Nephron progenitor cell (in vitro differentiated cells): ENCODE results near the gene LARP4B.

Experiments
- DNase-seq: peaks from one replicate; pipeline ENCODE4 v3.0.0; 2021
- H3K27ac Mint-ChIP-seq: 2 replicates; pipeline ENCODE4 v1.8.0; 2021; ENCODE audit warnings: mild to moderate bottlenecking, moderate library complexity, mixed read lengths
- H3K27me3 Mint-ChIP-seq: 2 replicates; pipeline ENCODE4 v1.8.0; 2021; ENCODE audit warnings: mild to moderate bottlenecking, low read depth, mixed read lengths; ENCODE audit not compliant: poor library complexity
- H3K36me3 Mint-ChIP-seq: 2 replicates; pipeline ENCODE4 v1.8.0; 2021; ENCODE audit warnings: low read depth, mixed read lengths
- H3K4me1 Mint-ChIP-seq: 2 replicates; pipeline ENCODE4 v1.8.0; 2021; ENCODE audit warnings: mixed read lengths
- H3K4me3 Mint-ChIP-seq: 2 replicates; pipeline ENCODE4 v1.8.0; 2021; ENCODE audit warnings: mild to moderate bottlenecking, moderate library complexity, mixed read lengths
- H3K9me3 Mint-ChIP-seq: 2 replicates; pipeline ENCODE4 v1.8.0; 2021; ENCODE audit warnings: mild to moderate bottlenecking, moderate library complexity, mixed read lengths
- TF ChIP-seq, protein P1 (sequence below): fragments of 200-600 bp; sonication (generic); IDR thresholded peaks from 2 replicates; pipeline ENCODE4 v1.5.0; 2021; ENCODE audit warnings: antibody characterized with exemption

The LARP4B gene

DNA sequence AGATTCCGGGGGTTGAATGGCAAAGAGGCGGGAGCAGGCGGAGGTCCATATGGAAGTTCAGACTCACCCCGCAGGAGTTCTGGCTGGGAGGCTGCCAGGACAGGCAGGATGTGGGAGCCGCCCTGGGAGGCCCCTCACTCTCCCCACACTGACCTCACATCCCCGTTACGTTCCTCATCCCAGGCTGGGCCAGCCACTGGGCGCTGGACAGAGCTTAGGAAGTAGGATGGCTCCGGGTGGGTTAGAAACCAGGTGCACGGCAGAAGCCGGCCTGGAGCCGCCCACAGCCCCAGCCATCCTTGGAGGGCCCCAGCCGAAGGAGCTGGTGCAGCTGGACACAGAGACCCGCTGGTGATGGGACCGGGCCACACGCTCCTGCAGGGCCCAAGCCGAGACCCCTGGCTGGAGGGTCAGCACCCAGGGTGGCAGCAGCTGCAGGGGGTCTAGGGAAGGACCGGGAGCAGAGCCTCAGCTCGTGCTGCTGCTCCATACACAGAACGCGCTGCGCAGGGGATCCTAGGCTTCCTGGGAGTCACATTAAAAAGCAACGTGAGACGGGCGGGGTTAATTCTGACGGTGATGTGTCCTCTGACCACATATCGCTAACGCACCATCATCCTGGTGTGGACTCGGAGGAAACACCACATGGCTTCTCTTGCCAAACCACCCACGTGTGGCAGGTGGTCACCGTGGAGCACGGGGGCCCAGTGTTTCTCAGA, 143.4 kb downstream of the LARP4B start:
- peaks cover 14% of the 10 kb centered on the region for H3K4me1 Mint-ChIP-seq

GRCh38 chr10:786633-787474, 144.7 kb downstream of the LARP4B start:
- H3K9me3 Mint-ChIP-seq = no peaks in the 10 kb centered on the region
- H3K27me3 Mint-ChIP-seq = peaks cover 24% of the 10 kb centered on the region
- H3K4me1 Mint-ChIP-seq = peaks cover 25% of the 10 kb centered on the region
- H3K4me3 Mint-ChIP-seq = no peak overlapping the region
- H3K36me3 Mint-ChIP-seq = no peaks in the 10 kb centered on the region
- TF ChIP-seq, protein P1, sequence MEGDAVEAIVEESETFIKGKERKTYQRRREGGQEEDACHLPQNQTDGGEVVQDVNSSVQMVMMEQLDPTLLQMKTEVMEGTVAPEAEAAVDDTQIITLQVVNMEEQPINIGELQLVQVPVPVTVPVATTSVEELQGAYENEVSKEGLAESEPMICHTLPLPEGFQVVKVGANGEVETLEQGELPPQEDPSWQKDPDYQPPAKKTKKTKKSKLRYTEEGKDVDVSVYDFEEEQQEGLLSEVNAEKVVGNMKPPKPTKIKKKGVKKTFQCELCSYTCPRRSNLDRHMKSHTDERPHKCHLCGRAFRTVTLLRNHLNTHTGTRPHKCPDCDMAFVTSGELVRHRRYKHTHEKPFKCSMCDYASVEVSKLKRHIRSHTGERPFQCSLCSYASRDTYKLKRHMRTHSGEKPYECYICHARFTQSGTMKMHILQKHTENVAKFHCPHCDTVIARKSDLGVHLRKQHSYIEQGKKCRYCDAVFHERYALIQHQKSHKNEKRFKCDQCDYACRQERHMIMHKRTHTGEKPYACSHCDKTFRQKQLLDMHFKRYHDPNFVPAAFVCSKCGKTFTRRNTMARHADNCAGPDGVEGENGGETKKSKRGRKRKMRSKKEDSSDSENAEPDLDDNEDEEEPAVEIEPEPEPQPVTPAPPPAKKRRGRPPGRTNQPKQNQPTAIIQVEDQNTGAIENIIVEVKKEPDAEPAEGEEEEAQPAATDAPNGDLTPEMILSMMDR = no peak
- DNase-seq = no peak
- peak overlapping the region; percentile 89 for H3K27ac Mint-ChIP-seq

More for the DNA sequence above, 143.4 kb downstream of the LARP4B start:
- Mint-ChIP-seq H3K9me3 (no peaks in the 10 kb centered on the region), H3K4me3 (no peak overlapping the region), H3K36me3 (no peaks in the 10 kb centered on the region), H3K27me3 (peaks cover 17% of the 10 kb centered on the region), H3K27ac (no peak overlapping the region)
- no peak for DNase-seq
- TF ChIP-seq, protein P1 = no peak

DNA sequence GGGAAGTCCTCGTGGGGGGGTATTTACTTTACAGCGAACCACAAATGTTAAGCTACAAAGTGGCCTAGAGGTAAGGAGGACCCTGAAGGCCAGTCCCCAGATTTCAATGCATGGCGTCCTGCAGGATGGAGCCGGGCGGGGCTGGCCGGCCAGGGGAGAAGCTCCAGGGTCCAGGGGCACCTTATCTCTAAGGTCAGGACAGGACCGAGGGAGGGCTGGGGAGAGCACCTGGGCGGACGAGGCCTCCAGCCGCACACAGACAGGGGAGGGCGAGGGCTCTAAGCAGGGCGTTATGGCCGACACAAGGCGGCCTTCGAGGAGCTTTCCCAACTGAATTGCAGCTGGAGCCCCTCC, 145.7 kb downstream of the LARP4B start:
- H3K27ac Mint-ChIP-seq = no peak overlapping the region
- no peak overlapping the region for H3K4me3 Mint-ChIP-seq
- TF ChIP-seq, protein P1 = no peak
- no peaks in the 10 kb centered on the region for H3K36me3 Mint-ChIP-seq
- peaks cover 28% of the 10 kb centered on the region for H3K27me3 Mint-ChIP-seq
- no peaks in the 10 kb centered on the region for H3K9me3 Mint-ChIP-seq
- H3K4me1 Mint-ChIP-seq = peaks cover 25% of the 10 kb centered on the region
- DNase-seq = no peak

DNA sequence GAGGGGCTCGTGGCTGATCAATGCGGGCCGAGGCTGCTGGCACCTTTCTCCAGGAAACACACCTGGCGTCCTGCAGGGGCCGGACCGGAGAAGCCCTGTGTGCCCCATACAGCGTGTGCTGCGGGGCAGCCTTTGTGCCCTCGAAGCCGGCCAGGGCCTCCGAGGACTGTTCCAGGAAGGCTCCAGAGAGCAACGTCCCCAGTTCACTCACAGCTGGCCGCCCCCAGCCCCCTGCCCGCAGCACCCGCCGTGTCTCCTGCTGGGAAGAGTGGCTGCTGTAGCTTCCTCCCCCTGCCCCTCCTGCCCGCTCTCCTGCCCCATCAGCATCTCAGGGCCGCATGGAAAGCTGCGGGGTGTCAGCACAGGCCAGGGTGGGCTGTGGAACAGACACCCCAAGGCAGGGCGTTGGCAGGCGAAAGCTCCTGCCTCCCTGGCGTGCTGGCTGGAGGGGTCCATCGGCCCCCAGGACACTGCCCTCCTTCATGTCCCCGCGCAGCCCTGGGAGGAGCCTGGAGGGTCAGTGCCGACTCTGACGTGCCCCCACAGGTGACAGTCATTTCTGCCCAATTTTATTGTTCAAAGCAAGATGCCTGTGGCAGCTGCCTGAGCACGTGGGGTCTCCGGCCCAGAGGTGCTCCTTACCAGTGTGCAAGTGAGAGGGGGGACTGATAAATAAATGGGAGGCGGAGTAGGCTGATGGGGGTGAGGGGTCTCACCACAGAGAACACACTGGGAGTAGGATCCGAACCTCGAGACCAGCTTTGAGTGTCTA, 146.2 kb downstream of the LARP4B start:
- Mint-ChIP-seq H3K27me3 (peaks cover 34% of the 10 kb centered on the region), H3K4me3 (peak overlapping the region; percentile 20), H3K4me1 (peaks cover 25% of the 10 kb centered on the region), H3K27ac (no peak overlapping the region), H3K36me3 (no peaks in the 10 kb centered on the region), H3K9me3 (peaks cover 3% of the 10 kb centered on the region)
- TF ChIP-seq, protein P1 = no peak
- DNase-seq = no peak

- H3K4me1 Mint-ChIP-seq = peaks cover 25% of the 10 kb centered on the region
- H3K27me3 Mint-ChIP-seq = peaks cover 36% of the 10 kb centered on the region
- H3K9me3 Mint-ChIP-seq = peaks cover 8% of the 10 kb centered on the region
- DNase-seq = peak; percentile 68
- no peaks in the 10 kb centered on the region for H3K36me3 Mint-ChIP-seq
- no peak overlapping the region for H3K27ac Mint-ChIP-seq
- peak overlapping the region; percentile 48 for H3K4me3 Mint-ChIP-seq
- TF ChIP-seq, protein P1 = no peak
These were observed 147.0 kb downstream of the LARP4B start for GRCh38 chr10:784403-785088.
